ENCODE data around the gene TMSB10.
"Not testable (repeated sequence)": the region's sequence is repeated elsewhere in the genome, so short reads cannot be mapped to it uniquely, and the experiment has no call there.

The TMSB10 gene

DNA sequence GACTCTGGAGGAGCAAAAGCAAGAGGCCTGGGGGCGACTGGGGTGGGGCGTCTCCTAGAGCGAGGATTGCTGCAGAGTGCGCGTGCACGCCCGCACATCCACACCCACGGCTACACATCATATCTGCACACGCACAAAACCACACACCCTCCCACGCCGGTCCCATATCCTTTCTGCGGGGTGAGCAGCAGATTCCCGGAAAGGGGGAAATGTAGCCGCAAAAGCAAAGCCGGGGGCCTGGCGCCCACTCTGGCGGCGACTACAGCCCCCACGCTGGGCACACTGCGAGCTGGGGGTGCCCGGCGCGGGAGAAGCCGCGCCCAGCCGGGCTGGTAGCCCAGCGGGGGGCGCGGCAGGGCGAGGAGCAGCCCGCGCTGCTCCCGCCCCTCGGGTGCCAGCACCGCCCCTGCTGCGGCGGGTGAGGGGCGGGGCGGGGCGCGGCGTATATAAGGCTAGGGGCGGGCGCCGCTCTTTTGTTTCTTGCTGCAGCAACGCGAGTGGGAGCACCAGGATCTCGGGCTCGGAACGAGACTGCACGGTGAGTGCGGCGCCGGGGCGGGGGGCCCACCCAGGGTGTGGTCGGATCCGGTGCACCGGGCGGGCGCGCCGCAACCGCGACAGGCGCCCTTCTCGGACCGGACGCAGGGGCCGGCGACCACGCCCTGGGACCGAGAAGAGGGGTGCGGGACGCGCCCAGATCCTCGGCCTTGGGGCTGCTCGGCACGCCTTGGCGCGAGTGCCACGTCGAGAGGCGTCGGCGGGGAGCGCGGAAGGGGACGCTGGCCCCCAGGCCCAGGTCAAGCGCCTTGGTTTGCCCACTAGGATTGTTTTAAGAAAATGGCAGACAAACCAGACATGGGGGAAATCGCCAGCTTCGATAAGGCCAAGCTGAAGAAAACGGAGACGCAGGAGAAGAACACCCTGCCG, at the start of gene TMSB10:
Gene TMSB10 (plus strand): TSS at position 476 of the 927 bp plus-strand sequence.
- peak; percentile 91 for DNase-seq (ENCODE audit: low read depth)

DNA sequence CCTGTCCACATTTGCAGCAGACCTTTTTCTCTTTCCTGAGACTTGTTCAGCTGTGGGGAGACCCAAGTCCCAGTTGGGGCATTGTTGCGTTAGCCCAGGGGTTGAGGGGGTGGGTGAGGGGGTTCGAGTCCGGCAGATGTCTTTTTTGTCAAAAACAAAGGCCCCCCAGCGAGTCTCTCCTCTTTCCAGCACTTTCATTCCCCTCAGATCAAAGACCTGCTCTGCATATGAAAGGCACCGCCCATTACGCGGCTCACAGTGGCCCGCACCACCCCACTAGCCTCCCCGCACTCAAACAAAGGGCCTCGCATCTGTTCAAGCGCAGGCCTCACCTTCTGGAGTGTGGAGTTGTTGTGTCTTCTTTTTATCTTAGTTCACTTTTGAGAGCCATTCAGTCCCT, 49.7 kb upstream of the TMSB10 start:
- no peak for DNase-seq (ENCODE audit: low read depth)

DNA sequence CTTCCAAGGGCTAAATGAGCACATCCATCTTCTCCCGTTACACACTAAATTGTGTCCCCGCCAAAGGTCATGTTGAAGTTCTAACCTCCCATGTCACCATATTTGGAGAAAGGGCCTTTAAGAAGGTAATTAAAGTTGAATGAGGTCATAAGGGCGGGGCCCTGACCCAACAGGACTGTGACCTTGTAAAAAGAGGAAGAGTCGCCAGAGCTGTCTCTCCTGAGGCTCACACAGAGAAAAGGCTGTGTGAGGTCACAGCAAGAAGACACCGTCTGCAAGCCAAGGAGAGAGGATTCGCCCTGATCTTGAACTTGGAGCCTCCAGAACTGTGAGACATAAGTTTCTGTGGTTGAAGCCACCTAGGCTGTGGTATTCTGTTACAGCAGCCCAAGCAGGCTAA, 48.7 kb upstream of the TMSB10 start:
- no peak for DNase-seq (ENCODE audit: low read depth)

- no peak for DNase-seq (ENCODE audit: low read depth)
These were observed 47.9 kb upstream of the TMSB10 start for GRCh38 chr2:84857566-84857965.

DNA sequence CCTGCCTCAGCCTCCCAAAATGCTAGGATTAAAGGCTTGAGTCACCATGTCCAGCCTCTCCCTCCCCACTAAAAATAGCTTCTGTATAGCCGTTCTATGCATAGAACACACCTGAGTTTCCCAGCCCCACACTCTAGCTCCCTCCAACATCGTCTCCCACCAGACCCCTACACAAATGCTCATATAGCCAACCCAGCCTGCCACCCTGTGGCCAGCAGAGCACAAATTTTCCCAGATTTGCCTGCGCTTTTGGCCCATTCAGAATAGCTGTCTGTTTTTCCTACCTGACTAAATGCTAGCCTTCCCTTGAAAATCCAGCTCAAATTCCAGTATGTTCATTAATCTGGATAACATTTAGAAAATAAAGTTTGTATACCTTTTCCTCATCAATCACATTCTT, 47.3 kb upstream of the TMSB10 start:
- no peak for DNase-seq (ENCODE audit: low read depth)

- no peak for DNase-seq (ENCODE audit: low read depth)
These were observed 46.5 kb upstream of the TMSB10 start for GRCh38 chr2:84858937-84859336.

GRCh38 chr2:84861539-84861938, 43.9 kb upstream of the TMSB10 start:
- no peak for DNase-seq (ENCODE audit: low read depth)

DNA sequence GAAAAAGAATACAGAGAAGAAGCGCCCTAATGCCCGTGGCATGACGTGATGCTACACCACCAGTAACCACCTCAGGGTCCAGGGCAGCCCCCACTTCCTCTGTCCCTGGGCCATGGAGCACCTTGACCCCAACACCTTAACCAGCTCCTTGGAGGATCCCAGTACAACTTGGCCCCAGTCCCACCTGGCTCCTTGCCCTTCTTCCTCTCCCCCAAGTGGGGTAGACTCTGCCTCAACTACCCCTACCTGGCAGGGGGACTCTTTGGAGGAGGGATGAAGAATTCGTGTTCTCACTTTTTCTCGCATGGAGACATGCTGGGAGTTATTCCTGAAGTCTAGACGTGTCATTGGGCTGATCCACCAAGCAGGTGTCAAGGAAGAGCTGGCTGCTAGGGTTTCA, 43.5 kb upstream of the TMSB10 start:
- DNase-seq (ENCODE audit: low read depth) = no peak

- DNase-seq (ENCODE audit: low read depth) = peak; percentile 53
These were observed 40.2 kb upstream of the TMSB10 start for GRCh38 chr2:84865181-84865783.

- DNase-seq (ENCODE audit: low read depth) = peak; percentile 84
These were observed 39.3 kb upstream of the TMSB10 start for GRCh38 chr2:84866122-84866521.

DNA sequence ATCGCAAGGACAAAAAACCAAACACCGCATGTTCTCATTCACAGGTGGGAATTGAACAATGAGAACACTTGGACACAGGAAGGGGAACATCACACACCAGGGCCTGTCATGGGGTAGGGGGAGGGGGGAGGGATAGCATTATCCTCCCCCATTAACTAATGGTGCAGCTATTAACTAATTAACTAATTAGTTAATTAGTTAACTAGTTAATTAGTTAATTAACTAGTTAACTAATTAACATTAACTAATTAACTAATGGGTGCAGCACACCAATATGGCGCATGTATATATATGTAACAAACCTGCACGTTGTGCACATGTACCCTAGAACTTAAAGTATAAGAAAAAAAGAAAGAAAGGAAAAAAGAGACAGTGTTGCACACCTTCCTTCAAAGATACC, 37.1 kb upstream of the TMSB10 start:
- DNase-seq (ENCODE audit: low read depth) = not testable (repeated sequence)

GRCh38 chr2:84870306-84870705, 35.1 kb upstream of the TMSB10 start:
- no peak for DNase-seq (ENCODE audit: low read depth)

GRCh38 chr2:84872691-84873090, 32.8 kb upstream of the TMSB10 start:
- DNase-seq (ENCODE audit: low read depth) = not testable (repeated sequence)

GRCh38 chr2:84873350-84873749, 32.1 kb upstream of the TMSB10 start:
- no peak for DNase-seq (ENCODE audit: low read depth)

DNA sequence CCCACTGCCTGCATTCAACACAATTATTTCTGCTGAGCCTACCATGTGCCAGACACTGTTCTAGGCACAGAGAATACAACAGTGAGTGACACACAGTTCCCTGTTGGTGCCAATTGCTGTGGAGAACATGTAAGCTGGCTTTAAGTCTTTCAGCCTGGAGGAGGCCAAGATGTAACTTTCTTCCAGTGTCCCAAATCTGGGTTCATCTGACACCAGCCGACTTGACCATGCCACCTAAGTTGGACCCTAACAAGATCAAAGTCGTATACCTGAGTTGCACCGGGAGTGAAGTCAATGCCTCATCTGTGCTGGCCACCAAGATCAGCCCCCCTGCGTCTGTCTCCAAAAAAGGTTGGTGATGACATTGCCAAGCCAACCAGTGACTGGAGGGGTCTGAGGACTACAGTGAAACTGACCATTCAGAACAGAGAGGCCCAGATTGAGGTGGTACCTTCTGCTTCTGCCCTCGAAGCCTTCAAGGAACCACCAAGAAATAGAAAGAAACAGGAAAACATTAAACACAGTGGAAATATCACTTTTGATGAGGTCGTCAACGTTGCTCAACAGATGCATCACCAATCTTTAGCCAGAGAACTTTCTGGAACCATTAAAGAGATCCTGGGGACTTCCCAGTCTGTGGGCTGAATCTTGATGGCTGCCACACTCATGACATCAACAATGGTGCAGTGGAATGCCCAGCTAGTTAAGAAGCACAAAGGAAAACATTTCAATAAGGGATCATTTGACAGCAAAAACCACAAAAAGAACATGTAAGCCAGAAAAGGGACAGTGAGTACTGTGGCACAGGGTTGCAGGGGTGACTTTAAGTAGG, 30.9 kb upstream of the TMSB10 start:
- DNase-seq (ENCODE audit: low read depth) = peak; percentile 74

GRCh38 chr2:84875213-84875560, 30.3 kb upstream of the TMSB10 start:
- no peak for DNase-seq (ENCODE audit: low read depth)

GRCh38 chr2:84875619-84876018, 29.8 kb upstream of the TMSB10 start:
- DNase-seq (ENCODE audit: low read depth) = not testable (repeated sequence)

GRCh38 chr2:84876369-84876768, 29.1 kb upstream of the TMSB10 start:
- DNase-seq (ENCODE audit: low read depth) = no peak

DNA sequence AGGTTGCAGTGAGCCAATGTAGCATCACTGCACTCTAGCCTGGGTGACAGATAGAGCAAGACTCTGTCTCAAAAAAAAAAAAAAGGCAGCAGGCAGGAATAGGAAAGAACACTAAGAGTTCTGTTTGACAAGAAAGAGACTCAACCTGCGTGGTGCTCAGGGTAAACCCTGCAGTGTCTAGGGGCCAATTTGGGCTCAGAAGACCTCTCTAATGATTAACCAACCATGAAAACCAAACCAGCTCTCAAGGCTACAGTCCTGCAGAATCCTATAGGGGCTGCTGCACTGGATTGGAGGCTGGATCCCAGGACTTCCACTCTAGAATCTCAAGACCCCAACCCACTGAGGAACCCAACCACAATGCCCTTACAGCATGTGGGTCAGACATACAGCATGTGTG, 27.0 kb upstream of the TMSB10 start:
- no peak for DNase-seq (ENCODE audit: low read depth)

- no peak for DNase-seq (ENCODE audit: low read depth)
These were observed 26.4 kb upstream of the TMSB10 start for GRCh38 chr2:84878896-84879583.

- no peak for DNase-seq (ENCODE audit: low read depth)
These were observed 25.7 kb upstream of the TMSB10 start for GRCh38 chr2:84879584-84880394.

DNA sequence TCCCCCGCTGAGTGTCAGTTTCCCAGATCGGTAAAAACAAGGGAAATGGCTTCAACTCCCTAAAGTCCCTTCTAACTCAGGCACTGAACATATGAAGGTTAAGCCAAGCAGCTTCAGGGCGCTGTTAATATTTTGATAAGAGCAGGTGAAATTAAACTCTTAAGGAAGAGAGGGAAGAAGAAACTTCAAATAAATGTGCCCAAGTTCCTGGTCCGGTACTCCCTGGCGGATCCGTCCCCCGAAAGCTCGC, 25.1 kb upstream of the TMSB10 start:
- no peak for DNase-seq (ENCODE audit: low read depth)

All from fibroblast of gingiva (primary cell).